MM.1S (cell line): ENCODE data around the gene RASAL1.

Experiments used
- DNase-seq: peaks from one replicate; pipeline ENCODE4 v3.0.0-alpha.2; 2015
- H2AFZ ChIP-seq: fragments of 300-600 bp; sonication (generic); 2 replicates; pipeline ENCODE4 v1.6.0; 2016; ENCODE audit warnings: antibody characterized with exemption, low read length
- H3F3A ChIP-seq: fragments of 300-600 bp; sonication (generic); 2 replicates; pipeline ENCODE4 v1.6.1; 2016; ENCODE audit warnings: mild to moderate bottlenecking, antibody characterized with exemption, low read length, moderate library complexity, mixed read lengths; ENCODE audit not compliant: insufficient read depth
- H3K27ac ChIP-seq: fragments of 300-600 bp; sonication (generic); 2 replicates; pipeline ENCODE4 v1.5.1; 2016; ENCODE audit warnings: mild to moderate bottlenecking, low read length
- H3K27me3 ChIP-seq: fragments of 300-600 bp; sonication (generic); replicated peaks from 2 replicates; pipeline ENCODE4 v1.6.0; 2016; ENCODE audit warnings: low read length; ENCODE audit not compliant: insufficient read depth
- H3K36me3 ChIP-seq: fragments of 300-600 bp; sonication (generic); replicated peaks from 2 replicates; pipeline ENCODE4 v1.6.1; 2016; ENCODE audit warnings: mild to moderate bottlenecking, low read length, mixed read lengths; ENCODE audit not compliant: insufficient read depth
- H3K4me1 ChIP-seq: fragments of 300-600 bp; sonication (generic); 2 replicates; pipeline ENCODE4 v1.6.1; 2016; ENCODE audit warnings: low read length, mixed read lengths
- H3K4me2 ChIP-seq: fragments of 300-600 bp; sonication (generic); 2 replicates; pipeline ENCODE4 v1.6.0; 2016; ENCODE audit warnings: low read depth, low read length
- H3K4me3 ChIP-seq: fragments of 300-600 bp; sonication (generic); 2 replicates; pipeline ENCODE4 v1.5.1; 2016; ENCODE audit warnings: low read length, mixed read lengths
- H3K79me2 ChIP-seq: fragments of 300-600 bp; sonication (generic); 2 replicates; pipeline ENCODE4 v1.6.1; 2016; ENCODE audit warnings: mixed run types, low read length, mixed read lengths
- H3K9ac ChIP-seq: fragments of 300-600 bp; sonication (generic); 2 replicates; pipeline ENCODE4 v1.6.1; 2016; ENCODE audit warnings: low read length, mixed read lengths
- H3K9me2 ChIP-seq: fragments of 300-600 bp; sonication (generic); replicated peaks from 2 replicates; pipeline ENCODE4 v1.6.1; 2016; ENCODE audit warnings: mild to moderate bottlenecking, low read length, mixed read lengths; ENCODE audit not compliant: insufficient read depth
- H3K9me3 ChIP-seq: fragments of 300-600 bp; sonication (generic); replicated peaks from 2 replicates; pipeline ENCODE4 v1.6.1; 2016; ENCODE audit warnings: mild to moderate bottlenecking, low read length, mixed read lengths; ENCODE audit not compliant: insufficient read depth
- H4K20me1 ChIP-seq: fragments of 300-600 bp; sonication (generic); 2 replicates; pipeline ENCODE4 v1.6.1; 2016; ENCODE audit warnings: mild to moderate bottlenecking, low read length, moderate library complexity, mixed read lengths; ENCODE audit not compliant: insufficient read depth
- EZH2 ChIP-seq: fragments of 300-600 bp; sonication (generic); optimal IDR thresholded peaks from 2 replicates; pipeline ENCODE3; 2017; ENCODE audit warnings: low read depth, mild to moderate bottlenecking, antibody characterized with exemption, low read length, mixed read lengths
- EZH2phosphoT487 ChIP-seq: fragments of 300-600 bp; sonication (generic); IDR thresholded peaks from 2 replicates; pipeline ENCODE4 v1.6.1; 2018; ENCODE audit warnings: antibody characterized with exemption, low read length
- TF ChIP-seq, protein P1 (sequence below): fragments of 300-600 bp; sonication (generic); IDR thresholded peaks from 2 replicates; pipeline ENCODE4 v1.5.1; 2016; ENCODE audit warnings: antibody characterized with exemption, low read length, mixed read lengths

Gene RASAL1

DNA sequence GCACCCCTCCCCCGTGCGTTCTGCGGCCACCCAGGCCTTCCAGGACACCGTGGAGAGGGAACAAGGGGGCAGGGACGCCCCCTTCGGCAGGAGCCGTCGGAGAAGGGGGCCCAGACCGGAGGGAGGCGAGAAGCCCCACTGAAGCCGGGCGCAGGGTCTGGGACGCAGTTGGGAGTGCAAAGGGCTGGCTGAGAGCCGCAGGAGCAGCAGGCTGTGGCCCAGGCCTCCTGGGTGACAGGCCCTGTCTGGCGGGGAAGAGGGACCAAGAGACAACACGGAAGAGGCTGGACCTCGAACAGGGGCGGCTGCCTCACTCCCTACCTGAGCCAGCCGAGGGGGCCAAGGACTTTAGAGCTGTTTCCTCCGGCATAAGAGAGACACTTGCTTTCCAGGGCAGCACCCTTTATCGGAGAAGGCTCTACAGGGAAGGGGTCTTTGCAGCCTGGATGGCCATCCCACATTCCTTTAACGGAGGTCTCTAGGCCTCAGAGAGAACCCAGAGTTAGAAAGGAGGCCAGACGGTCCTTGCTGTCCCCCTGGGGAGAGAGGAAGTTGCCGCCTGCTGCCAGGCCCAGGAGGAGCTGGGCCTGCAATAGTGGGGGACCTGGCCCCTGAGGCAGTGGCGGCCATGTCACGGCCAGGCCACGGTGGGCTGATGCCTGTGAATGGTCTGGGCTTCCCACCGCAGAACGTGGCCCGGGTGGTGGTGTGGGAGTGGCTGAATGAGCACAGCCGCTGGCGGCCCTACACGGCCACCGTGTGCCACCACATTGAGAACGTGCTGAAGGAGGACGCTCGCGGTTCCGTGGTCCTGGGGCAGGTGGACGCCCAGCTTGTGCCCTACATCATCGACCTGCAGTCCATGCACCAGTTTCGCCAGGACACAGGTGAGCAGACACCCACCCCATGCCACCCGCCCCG, 77.7 kb downstream of the RASAL1 start:
- no peaks in the 10 kb centered on the region for H3K36me3 ChIP-seq
- H3F3A ChIP-seq, result no peaks in the 10 kb centered on the region
- H3K4me1 ChIP-seq, result no peaks in the 10 kb centered on the region
- TF ChIP-seq, protein P1, sequence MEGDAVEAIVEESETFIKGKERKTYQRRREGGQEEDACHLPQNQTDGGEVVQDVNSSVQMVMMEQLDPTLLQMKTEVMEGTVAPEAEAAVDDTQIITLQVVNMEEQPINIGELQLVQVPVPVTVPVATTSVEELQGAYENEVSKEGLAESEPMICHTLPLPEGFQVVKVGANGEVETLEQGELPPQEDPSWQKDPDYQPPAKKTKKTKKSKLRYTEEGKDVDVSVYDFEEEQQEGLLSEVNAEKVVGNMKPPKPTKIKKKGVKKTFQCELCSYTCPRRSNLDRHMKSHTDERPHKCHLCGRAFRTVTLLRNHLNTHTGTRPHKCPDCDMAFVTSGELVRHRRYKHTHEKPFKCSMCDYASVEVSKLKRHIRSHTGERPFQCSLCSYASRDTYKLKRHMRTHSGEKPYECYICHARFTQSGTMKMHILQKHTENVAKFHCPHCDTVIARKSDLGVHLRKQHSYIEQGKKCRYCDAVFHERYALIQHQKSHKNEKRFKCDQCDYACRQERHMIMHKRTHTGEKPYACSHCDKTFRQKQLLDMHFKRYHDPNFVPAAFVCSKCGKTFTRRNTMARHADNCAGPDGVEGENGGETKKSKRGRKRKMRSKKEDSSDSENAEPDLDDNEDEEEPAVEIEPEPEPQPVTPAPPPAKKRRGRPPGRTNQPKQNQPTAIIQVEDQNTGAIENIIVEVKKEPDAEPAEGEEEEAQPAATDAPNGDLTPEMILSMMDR, result no peak
- TF ChIP-seq EZH2 (no peak), EZH2phosphoT487 (no peak)
- H2AFZ ChIP-seq, result no peak overlapping the region
- no peaks in the 10 kb centered on the region for H3K9me3 ChIP-seq
- H3K79me2 ChIP-seq, result no peaks in the 10 kb centered on the region
- no peaks in the 10 kb centered on the region for H3K9me2 ChIP-seq
- no peak overlapping the region for H3K9ac ChIP-seq
- H3K4me2 ChIP-seq, result no peak overlapping the region
- H4K20me1 ChIP-seq, result no peaks in the 10 kb centered on the region
- no peak for DNase-seq
- H3K27me3 ChIP-seq, result peaks cover 9% of the 10 kb centered on the region
- no peak overlapping the region for H3K27ac ChIP-seq
- H3K4me3 ChIP-seq, result no peak overlapping the region

DNA sequence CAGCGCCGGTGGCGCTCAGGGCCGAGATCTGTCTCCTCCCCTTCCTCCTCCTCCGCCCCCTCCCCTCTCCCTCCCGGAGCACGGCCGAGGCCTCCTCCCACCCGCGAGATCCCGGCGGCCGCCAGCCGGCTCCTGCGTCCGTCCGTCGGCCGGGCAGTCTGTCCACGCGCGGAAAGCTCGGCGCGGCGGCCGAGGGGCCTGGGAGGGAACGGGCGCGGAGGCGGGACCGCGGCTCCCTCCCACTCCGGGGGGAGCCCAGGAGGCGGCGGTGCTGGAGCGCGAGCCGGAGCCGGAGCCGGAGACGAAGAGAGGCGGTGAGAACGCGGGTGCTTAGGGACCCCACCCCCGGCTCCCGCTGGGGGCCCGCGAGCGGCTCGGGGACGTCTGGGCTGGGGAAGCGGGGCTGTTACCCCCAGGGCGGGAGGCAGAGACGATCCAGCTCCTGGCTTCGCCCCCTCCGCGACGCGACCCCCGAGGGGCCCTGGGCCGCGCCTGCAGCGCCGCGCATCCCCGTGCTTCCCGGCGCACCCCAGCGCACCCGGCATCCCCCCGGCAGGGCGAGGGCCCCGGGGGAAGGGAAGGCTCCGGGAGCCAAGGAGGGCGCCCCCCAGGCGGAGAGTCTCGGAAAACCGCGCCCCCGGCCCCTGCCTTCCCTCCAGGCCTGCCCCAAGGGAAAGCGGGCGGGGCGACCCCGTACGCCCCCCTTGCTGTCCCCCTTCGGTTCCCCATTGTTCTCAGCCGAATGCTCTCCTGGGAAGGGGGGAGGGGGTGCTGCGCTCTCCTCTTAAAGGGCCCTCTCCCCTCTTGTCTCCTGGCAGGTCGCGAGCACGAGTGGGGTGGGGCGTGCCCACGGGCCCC, 78.7 kb downstream of the RASAL1 start, which contains the start of gene DTX1:
Gene DTX1, plus strand, starts transcription at position 100 of the 858 bp plus-strand sequence. CDS start 1,463 bp downstream, outside the sequence.
- H4K20me1 ChIP-seq, result no peaks in the 10 kb centered on the region
- no peak within 1 kb of the TSS for H3K9ac ChIP-seq
- H3K9me2 ChIP-seq, result no peaks in the 10 kb centered on the region
- no peak for DNase-seq
- H3F3A ChIP-seq, result no peaks in the 10 kb centered on the region
- TF ChIP-seq, protein P1, result no peak
- no peak for TF ChIP-seq EZH2phosphoT487
- TF ChIP-seq EZH2, result no peak
- no peaks in the 10 kb centered on the region for H3K4me1 ChIP-seq
- H3K4me3 ChIP-seq, result no peak within 1 kb of the TSS
- no peaks in the 10 kb centered on the region for H3K36me3 ChIP-seq
- H3K27ac ChIP-seq, result no peak within 1 kb of the TSS
- no peak within 1 kb of the TSS for H3K4me2 ChIP-seq
- peaks cover 9% of the 10 kb centered on the region for H3K27me3 ChIP-seq
- no peaks in the 10 kb centered on the region for H3K79me2 ChIP-seq
- no peaks in the 10 kb centered on the region for H3K9me3 ChIP-seq
- H2AFZ ChIP-seq, result no peak within 1 kb of the TSS

DNA sequence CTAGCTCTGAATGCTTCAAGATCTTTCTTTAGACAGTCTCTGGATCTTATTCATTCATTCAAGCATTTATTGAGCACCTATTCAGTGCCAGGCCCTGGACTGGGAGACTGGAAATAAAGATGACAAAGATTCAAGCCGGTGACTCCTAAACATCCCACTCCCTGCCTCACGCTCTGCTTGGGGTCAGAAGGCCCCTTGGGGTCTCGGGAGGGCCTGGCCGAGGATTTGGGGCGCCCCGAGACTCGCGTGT, 79.3 kb downstream of the RASAL1 start:
- Histone ChIP-seq H3F3A (no peaks in the 10 kb centered on the region), H3K27me3 (peaks cover 9% of the 10 kb centered on the region), H4K20me1 (no peaks in the 10 kb centered on the region), H3K36me3 (no peaks in the 10 kb centered on the region), H2AFZ (no peak overlapping the region), H3K9me3 (no peaks in the 10 kb centered on the region), H3K9me2 (no peaks in the 10 kb centered on the region), H3K27ac (no peak overlapping the region), H3K4me3 (no peak overlapping the region), H3K79me2 (no peaks in the 10 kb centered on the region), H3K4me2 (no peak overlapping the region), H3K4me1 (no peaks in the 10 kb centered on the region), H3K9ac (no peak overlapping the region)
- no peak for DNase-seq
- no peak for TF ChIP-seq EZH2
- TF ChIP-seq, protein P1, result no peak
- TF ChIP-seq EZH2phosphoT487, result no peak
